ENCODE measurements around the gene DNAH8. TPM values are rescaled to one million over a fixed set of nuclear protein-coding genes. Genes with fewer than 3 reads are reported as not detected.

DNAH8 gene
- total and polyA plus RNA-seq, 2 donors (not counting 3 experiments of a cell fraction or from before 2014, with no cell fraction given) = 0.29 to 0.61 TPM

DNA sequence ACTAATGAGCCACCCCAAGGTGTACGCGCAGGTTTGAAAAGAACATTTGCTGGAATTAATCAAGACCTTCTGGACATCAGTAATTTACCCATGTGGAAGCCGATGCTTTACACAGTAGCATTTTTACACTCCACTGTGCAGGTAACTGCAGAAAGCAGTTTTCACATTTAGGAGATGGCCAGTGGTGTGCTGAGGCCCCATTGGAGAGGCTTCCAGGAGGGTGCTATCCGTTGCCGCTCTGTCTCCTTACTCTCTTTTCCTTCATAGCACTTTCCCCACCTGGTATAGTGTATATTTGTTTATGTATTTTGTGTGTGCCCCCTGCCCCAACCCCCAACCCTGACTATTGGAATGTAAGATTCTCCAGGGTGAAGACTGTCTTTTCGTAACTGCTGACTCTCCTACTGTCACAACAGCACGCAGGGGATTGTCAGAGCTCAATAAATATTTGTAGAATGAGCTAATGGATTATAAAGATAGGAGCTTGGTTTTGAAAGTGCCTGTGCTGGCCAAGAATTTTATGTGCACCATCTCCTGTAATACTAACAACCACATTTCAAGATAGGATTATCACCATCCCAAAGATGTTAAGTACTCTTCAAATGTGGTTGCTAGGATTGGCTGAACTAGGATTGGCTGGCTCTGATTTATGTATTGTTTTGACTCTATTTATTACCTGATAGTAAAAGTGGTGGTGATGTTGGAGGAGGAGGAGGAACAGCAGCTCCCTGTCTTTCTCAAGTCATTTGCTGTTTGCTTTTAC, 259.5 kb downstream of the DNAH8 start:
- FAIRE-seq (no peak), DNase-seq (ENCODE audit: low read depth, low spot score) (no peak)
- no TSS peak for BruUV-seq (replicated peaks)

More for the DNA sequence above, 259.5 kb downstream of the DNAH8 start:
- H2AFZ ChIP-seq (ENCODE audit: low read depth, low read length) = no peak overlapping the region
- no peak overlapping the region for H3K27ac ChIP-seq (ENCODE audit: insufficient read depth, low read depth, low read length)
- H3K9ac ChIP-seq (replicated peaks; ENCODE audit: extremely low read depth, insufficient read depth, low read length) = no peak overlapping the region
- ChIA-PET POLR2A (no interaction called here), CTCF (interaction anchor here (1.1 to 3.3 kb wide), 6 partner anchors 12 to 333 kb away, joined by 3 to 24 read pairs (median 3); no protein-coding TSS in a partner anchor)
- H3K79me2 ChIP-seq (ENCODE audit: control insufficient read depth, insufficient read depth, low read length) = no peaks in the 10 kb centered on the region
- peaks cover 7 to 28% of the 10 kb centered on the region in 2 experiments for H3K27me3 ChIP-seq (ENCODE audit: control insufficient read depth in 2 of 2, insufficient read depth in 2 of 2, low read length in 2 of 2)
- no peak overlapping the region for H3K4me3 ChIP-seq (replicated peaks in 1 of 3; ENCODE audit: insufficient read depth in 1 of 3, low read depth in 1 of 3, low read length in 3 of 3)
- dilution Hi-C loops (cut with MboI; ENCODE audit: extremely low pct_ligation_motif_present, low sequenced_read_pairs) = no loop called here
- no peaks in the 10 kb centered on the region for H3K4me1 ChIP-seq (ENCODE audit: control insufficient read depth, extremely low read depth, insufficient read depth, low read length)
- H4K20me1 ChIP-seq (replicated peaks; ENCODE audit: control insufficient read depth, extremely low read depth, insufficient read depth, low read length) = no peaks in the 10 kb centered on the region
- intact Hi-C loops (cut with micrococcal nuclease) = no loop called here
- no peaks in the 10 kb centered on the region for H3K36me3 ChIP-seq (ENCODE audit: control insufficient read depth in 2 of 2, extremely low read depth in 1 of 2, insufficient read depth in 2 of 2, low read length in 2 of 2)
- H3K9me1 ChIP-seq (replicated peaks; ENCODE audit: control insufficient read depth, extremely low read depth, insufficient read depth, low read length) = no peaks in the 10 kb centered on the region
- TF ChIP-seq, protein P1, sequence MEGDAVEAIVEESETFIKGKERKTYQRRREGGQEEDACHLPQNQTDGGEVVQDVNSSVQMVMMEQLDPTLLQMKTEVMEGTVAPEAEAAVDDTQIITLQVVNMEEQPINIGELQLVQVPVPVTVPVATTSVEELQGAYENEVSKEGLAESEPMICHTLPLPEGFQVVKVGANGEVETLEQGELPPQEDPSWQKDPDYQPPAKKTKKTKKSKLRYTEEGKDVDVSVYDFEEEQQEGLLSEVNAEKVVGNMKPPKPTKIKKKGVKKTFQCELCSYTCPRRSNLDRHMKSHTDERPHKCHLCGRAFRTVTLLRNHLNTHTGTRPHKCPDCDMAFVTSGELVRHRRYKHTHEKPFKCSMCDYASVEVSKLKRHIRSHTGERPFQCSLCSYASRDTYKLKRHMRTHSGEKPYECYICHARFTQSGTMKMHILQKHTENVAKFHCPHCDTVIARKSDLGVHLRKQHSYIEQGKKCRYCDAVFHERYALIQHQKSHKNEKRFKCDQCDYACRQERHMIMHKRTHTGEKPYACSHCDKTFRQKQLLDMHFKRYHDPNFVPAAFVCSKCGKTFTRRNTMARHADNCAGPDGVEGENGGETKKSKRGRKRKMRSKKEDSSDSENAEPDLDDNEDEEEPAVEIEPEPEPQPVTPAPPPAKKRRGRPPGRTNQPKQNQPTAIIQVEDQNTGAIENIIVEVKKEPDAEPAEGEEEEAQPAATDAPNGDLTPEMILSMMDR (IDR thresholded peaks at IDR 0.05; ENCODE audit: extremely low read depth in 1 of 2, insufficient read depth in 1 of 2, low read depth in 1 of 2, low read length in 2 of 2) = no peak
- TF ChIP-seq EZH2 (IDR thresholded peaks at IDR 0.05; ENCODE audit: borderline replicate concordance, low read depth, low read length, severe bottlenecking) = no peak
- no peak for TF ChIP-seq POLR2AphosphoS5 (IDR thresholded peaks at IDR 0.05; ENCODE audit: insufficient read depth, low read depth, low read length)
- TF ChIP-seq MYC (IDR thresholded peaks at IDR 0.05; ENCODE audit: low read depth, low read length) = no peak
- TF ChIP-seq POLR2A (IDR thresholded peaks at IDR 0.05; ENCODE audit: low read depth, low read length) = no peak
- no peak for TF ChIP-seq JUN (IDR thresholded peaks at IDR 0.05; ENCODE audit: borderline replicate concordance, insufficient read depth, insufficient read length, low read depth)
- TF ChIP-seq FOS (IDR thresholded peaks at IDR 0.05; ENCODE audit: borderline replicate concordance, insufficient read depth, low read length) = no peak
- TF ChIP-seq, protein P2, sequence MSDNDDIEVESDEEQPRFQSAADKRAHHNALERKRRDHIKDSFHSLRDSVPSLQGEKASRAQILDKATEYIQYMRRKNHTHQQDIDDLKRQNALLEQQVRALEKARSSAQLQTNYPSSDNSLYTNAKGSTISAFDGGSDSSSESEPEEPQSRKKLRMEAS (IDR thresholded peaks at IDR 0.05; ENCODE audit: insufficient read depth, insufficient read length) = no peak
- TF ChIP-seq GATA2 (IDR thresholded peaks at IDR 0.05; ENCODE audit: insufficient read depth, insufficient read length, low read depth, low read length) = no peak
- H3K9me3 ChIP-seq (replicated peaks; ENCODE audit: control insufficient read depth, insufficient read depth, low read length) = no peaks in the 10 kb centered on the region
- H3K4me2 ChIP-seq (ENCODE audit: insufficient read depth, low read length) = no peak overlapping the region
